ENCODE measurements around the gene ROR2.
"Not testable (repeated sequence)": the region's sequence is repeated elsewhere in the genome, so short reads cannot be mapped to it uniquely, and the experiment has no call there.

Gene ROR2

GRCh38 chr9:91547081-91547480, 402.9 kb downstream of the ROR2 start:
- in situ Hi-C loops (cut with MboI; ENCODE audit: low pct_unique_long_range_greater_than_20kb, low sequenced_read_pairs) = no loop called here
- DNase-seq = no peak

- in situ Hi-C loops (cut with MboI; ENCODE audit: low pct_unique_long_range_greater_than_20kb, low sequenced_read_pairs) = no loop called here
- no peak for DNase-seq
Measured at GRCh38 chr9:91546574-91546973, 403.5 kb downstream of the ROR2 start.

GRCh38 chr9:91541734-91542133, 408.3 kb downstream of the ROR2 start:
- no peak for DNase-seq

GRCh38 chr9:91540506-91540905, 409.5 kb downstream of the ROR2 start:
- DNase-seq; in situ Hi-C loops (cut with MboI; ENCODE audit: low pct_unique_long_range_greater_than_20kb, low sequenced_read_pairs): not testable (repeated sequence)

More at GRCh38 chr9:91541734-91542133, 408.3 kb downstream of the ROR2 start:
- in situ Hi-C loops (cut with MboI; ENCODE audit: low pct_unique_long_range_greater_than_20kb, low sequenced_read_pairs) = no loop called here

- DNase-seq = no peak
- in situ Hi-C loops (cut with MboI; ENCODE audit: low pct_unique_long_range_greater_than_20kb, low sequenced_read_pairs) = no loop called here
Measured at GRCh38 chr9:91536211-91536691, 413.8 kb downstream of the ROR2 start.

DNA sequence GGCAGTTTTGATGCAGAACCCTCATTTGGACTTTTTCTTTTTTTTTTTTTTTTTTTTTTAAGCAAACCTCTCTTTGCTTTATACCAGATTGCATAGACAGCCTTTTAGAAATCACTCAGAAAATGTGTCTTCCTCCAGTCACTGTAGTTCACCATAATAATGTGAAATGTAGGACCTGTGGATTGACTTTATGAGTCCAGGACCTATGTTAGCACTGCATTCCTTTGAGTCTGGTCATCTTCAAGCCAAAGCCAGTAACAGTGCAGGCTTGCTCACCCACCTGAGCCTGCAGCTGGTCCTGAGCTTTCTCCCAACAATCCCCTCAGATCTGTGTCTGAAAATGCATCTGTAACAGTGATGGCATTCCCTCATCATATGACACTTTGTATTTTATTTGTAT, 415.7 kb downstream of the ROR2 start:
- in situ Hi-C loops (cut with MboI; ENCODE audit: low pct_unique_long_range_greater_than_20kb, low sequenced_read_pairs) = no loop called here
- DNase-seq = no peak

- in situ Hi-C loops (cut with MboI; ENCODE audit: low pct_unique_long_range_greater_than_20kb, low sequenced_read_pairs) = no loop called here
- DNase-seq = no peak
Measured at GRCh38 chr9:91533382-91533781, 416.6 kb downstream of the ROR2 start.

DNA sequence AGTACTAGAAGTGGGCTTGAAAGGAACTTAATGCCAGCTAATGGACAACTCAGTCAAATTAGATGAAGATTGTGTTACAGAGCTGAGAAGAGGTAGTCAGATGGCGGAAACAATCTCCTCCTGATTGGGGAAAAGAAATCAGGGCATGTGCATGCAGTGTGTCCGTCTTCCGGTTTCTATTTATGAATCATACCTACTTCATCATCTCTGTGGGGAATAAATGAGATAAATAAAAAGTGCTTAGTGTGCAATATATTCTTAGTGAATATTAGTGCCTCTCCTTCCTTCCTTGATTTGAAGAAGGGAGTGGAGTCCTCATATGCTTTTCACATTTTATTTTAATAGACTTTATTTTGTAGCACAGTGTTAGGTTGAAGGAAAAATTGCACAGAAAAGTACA, 417.7 kb downstream of the ROR2 start:
- in situ Hi-C loops (cut with MboI; ENCODE audit: low pct_unique_long_range_greater_than_20kb, low sequenced_read_pairs) = no loop called here
- no peak for DNase-seq

DNA sequence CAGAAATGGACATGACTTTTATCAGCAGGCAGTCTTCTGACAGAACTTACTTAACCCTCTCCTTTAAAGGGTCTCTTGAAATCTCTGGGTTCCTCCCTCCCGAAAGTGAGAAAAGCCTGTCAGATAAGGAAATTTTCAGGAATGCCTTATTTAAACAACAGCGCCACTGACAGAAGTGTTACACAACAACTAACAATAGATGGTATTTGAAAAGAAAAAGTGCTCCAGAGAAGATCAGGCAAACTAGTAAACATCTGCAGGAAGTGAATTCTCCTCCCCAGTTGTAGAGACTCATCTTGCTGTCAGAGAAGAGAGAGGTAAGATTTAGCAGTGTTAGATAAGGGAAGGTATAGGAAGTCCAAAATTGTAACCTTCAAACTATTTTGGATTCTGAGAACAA, 419.2 kb downstream of the ROR2 start:
- DNase-seq = no peak
- in situ Hi-C loops (cut with MboI; ENCODE audit: low pct_unique_long_range_greater_than_20kb, low sequenced_read_pairs) = no loop called here

DNA sequence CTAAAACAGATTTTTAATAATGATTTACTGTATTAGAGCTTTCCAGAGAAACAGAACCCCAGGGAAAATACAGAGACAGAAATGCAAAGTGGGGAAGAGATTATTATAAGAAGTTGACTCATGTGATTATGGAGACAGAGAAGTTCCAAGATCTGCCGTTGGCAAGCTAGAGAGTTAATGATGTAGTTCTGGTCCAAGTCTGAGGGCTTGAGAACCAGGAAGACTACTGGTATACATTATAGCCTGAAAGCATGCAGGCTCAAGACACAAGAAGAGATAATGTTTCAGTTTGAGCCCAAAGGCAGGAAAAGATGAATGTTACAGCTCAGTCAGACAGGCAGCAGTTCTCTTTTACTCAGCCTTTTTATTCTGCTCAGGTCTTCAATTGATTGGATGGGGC, 427.5 kb downstream of the ROR2 start:
- in situ Hi-C loops (cut with MboI; ENCODE audit: low pct_unique_long_range_greater_than_20kb, low sequenced_read_pairs) = no loop called here
- no peak for DNase-seq

- in situ Hi-C loops (cut with MboI; ENCODE audit: low pct_unique_long_range_greater_than_20kb, low sequenced_read_pairs) = no loop called here
Measured at GRCh38 chr9:91519520-91520277, 430.3 kb downstream of the ROR2 start.

DNA sequence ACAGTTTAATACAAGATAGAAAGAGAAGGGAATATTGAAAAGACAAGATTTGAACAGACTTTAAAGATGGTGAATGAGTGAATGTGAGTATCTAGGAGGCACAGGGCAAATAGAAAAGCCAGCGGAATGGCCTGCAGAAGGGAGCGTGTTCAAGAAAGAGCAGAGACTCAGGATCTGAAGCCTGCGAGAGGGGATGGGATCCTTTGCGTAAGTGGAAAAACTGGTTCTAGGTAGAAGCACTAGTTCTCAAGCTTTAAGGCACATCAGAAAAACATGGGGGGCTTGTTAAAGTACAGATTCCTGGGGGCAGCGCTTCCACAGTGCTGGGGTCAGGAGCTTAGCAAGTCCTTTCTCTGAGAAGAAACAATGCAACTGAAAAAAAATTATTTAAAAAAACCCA, 431.6 kb downstream of the ROR2 start:
- in situ Hi-C loops (cut with MboI; ENCODE audit: low pct_unique_long_range_greater_than_20kb, low sequenced_read_pairs) = no loop called here
- no peak for DNase-seq

More at GRCh38 chr9:91519520-91520277, 430.3 kb downstream of the ROR2 start:
- no peak for DNase-seq

DNA sequence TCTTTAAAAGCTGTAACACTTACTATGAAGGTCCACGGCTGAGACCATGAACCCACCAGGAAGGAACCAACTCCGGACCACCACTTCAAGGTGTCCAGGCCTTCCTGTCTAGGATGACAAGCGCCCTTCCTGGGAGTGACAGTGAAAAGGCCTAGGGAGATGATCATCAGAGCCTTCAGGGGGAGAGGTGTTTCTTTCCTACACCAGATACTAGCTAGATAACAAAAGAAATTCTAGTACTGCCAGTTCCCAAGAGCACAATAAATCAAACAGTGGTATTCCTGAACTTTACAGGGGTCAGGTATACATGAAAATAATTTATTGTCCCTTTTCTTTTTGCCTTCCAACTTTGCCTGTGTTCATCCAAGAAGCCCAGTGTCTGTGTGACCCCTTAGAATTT, 432.2 kb downstream of the ROR2 start:
- no peak for DNase-seq
- in situ Hi-C loops (cut with MboI; ENCODE audit: low pct_unique_long_range_greater_than_20kb, low sequenced_read_pairs) = no loop called here

- DNase-seq; in situ Hi-C loops (cut with MboI; ENCODE audit: low pct_unique_long_range_greater_than_20kb, low sequenced_read_pairs): not testable (repeated sequence)
Measured at GRCh38 chr9:91517332-91517731, 432.7 kb downstream of the ROR2 start.

DNA sequence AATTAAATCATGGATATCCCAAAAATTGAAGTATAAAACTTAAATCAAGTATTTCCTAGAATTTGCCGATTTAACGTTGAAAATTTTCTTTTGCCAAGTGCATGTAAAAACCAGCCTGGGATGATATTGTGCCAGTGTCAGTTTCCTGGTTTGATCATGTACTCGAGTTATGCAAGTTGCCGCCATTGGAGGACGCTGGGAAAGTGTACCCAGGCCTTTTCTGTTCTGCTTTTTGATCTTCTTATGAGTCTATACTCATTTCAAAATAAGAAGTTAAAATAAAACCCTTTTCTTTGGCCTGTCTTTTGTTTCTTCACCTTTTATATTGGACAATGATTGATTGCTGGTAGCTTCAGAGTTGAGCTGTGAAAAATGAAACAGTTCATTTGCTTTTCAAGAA, 433.3 kb downstream of the ROR2 start:
- in situ Hi-C loops (cut with MboI; ENCODE audit: low pct_unique_long_range_greater_than_20kb, low sequenced_read_pairs) = no loop called here
- DNase-seq = no peak

GRCh38 chr9:91516081-91516480, 433.9 kb downstream of the ROR2 start:
- in situ Hi-C loops (cut with MboI; ENCODE audit: low pct_unique_long_range_greater_than_20kb, low sequenced_read_pairs) = no loop called here
- no peak for DNase-seq

DNA sequence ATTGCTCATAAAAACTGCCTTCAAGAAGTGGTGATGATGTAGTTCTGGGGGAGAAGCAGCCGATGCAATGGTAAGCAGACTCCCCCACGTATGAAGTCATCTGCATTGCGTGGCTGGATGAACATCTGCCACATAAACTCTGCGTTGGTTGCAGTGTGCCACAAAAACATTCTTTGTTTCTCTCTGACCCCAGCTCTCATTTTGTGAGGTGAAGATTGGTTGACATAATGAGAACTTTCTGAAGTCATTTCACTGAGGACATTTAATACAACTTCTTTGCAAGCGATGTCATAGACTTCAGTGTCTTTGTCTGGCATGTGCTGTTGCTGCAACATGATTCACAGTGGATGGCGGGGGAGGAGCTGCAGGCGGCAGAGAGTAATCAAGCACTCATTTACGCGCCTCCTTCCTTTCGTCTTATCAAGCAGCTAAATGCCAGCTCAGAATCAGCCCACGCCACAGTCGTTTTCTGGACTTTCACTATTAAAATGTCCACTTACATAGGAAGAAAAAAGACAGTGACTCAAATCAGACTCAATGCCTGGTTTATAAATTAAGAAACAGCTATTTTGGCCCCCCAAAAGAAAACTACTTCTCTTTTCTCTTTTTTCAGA, 434.8 kb downstream of the ROR2 start:
- in situ Hi-C loops (cut with MboI; ENCODE audit: low pct_unique_long_range_greater_than_20kb, low sequenced_read_pairs) = no loop called here
- no peak for DNase-seq
